HepG2 (cell line): Measurements from ENCODE around the gene VCPKMT. TPM values are rescaled to one million over a fixed set of nuclear protein-coding genes. Genes with fewer than 3 reads are reported as not detected.

Experiments used
- ATAC-seq: fragments of 200-7000 bp; cut with Tn5 transposase; 3 replicates; pipeline ENCODE4 v1.9.1; 2020; ENCODE audit warnings: mild to moderate bottlenecking, moderate library complexity
- BruUV-seq: library from RNA; stranded (reverse); fragments of 400-500 nt; replicated peaks from 2 replicates; lab custom pipeline; 2021; lab: Mats Ljungman, UMichigan
- CTCF ChIA-PET: fragments of 300-600 bp; formaldehyde crosslinking; extraction: SDS; loops from one replicate; lab custom pipeline; 2021; ENCODE audit warnings: low total read pairs, inconsistent platforms, low intra/inter-chr PET ratio; lab: Yijun Ruan, JAX
- POLR2A ChIA-PET: fragments of 350-600 bp; sonication (Branson Sonifier 250); formaldehyde crosslinking; loops from one replicate; lab custom pipeline; 2020; ENCODE audit warnings: antibody characterized with exemption, inconsistent platforms; lab: Yijun Ruan, JAX
- DNase-seq: peaks from one replicate; pipeline ENCODE4 v3.0.0-alpha.2; 2015; ENCODE audit warnings: low spot score
- FAIRE-seq: peaks from 3 replicates; lab custom pipeline; 2011; peaks lifted over from hg19 to GRCh38; lab: Jason Lieb, UNC
- H2AFZ ChIP-seq: one replicate; pipeline ENCODE4 v1.6.1; 2011; ENCODE audit warnings: low read length, inconsistent platforms
- H3K27ac ChIP-seq: fragments of 300-600 bp; 3 replicates; pipeline ENCODE4 v1.8.0; 2011; ENCODE audit warnings: mixed run types, mild to moderate bottlenecking, mixed read lengths, low read length, inconsistent platforms; ENCODE audit not compliant: insufficient read depth; ENCODE audit errors: extremely low read length
- H3K27me3 ChIP-seq, 2 experiments: fragments of 200-600 bp in 1 of 2; 2 replicates in 1 of 2; 3 replicates in 1 of 2; pipeline versions ENCODE4 v1.6.0 to v1.8.0; 2011; ENCODE audit warnings: low read length in 2 of 2, mild to moderate bottlenecking in 2 of 2, moderate library complexity in 2 of 2, inconsistent platforms in 1 of 2; ENCODE audit not compliant: insufficient read depth in 2 of 2, control insufficient read depth in 1 of 2
- H3K36me3 ChIP-seq, 2 experiments: fragments of 200-600 bp in 1 of 2; replicated peaks in 1 of 2; 2 replicates in 1 of 2; 3 replicates in 1 of 2; pipeline versions ENCODE4 v1.5.1 to v1.8.0; 2011; ENCODE audit warnings: low read length in 2 of 2, inconsistent platforms in 1 of 2; ENCODE audit not compliant: insufficient read depth in 2 of 2, control insufficient read depth in 1 of 2
- H3K4me1 ChIP-seq: 2 replicates; pipeline ENCODE4 v1.5.1; 2012; ENCODE audit warnings: low read length, inconsistent platforms; ENCODE audit not compliant: insufficient read depth
- H3K4me2 ChIP-seq: 2 replicates; pipeline ENCODE4 v1.6.0; 2011; ENCODE audit warnings: low read depth, low read length, inconsistent platforms
- H3K4me3 ChIP-seq, 3 experiments: fragments of 200-600 bp in 1 of 3; sonication (generic), shearing (Covaris generic) in 1 of 3; replicated peaks in 1 of 3; 2 replicates each; pipeline ENCODE4 v1.5.1; 2011 to 2016; ENCODE audit warnings: low read length in 3 of 3, inconsistent platforms in 2 of 3, low read depth in 2 of 3, mild to moderate bottlenecking in 2 of 3, control low read depth in 1 of 3, mixed read lengths in 1 of 3; ENCODE audit not compliant: insufficient read depth in 1 of 3
- H3K79me2 ChIP-seq: one replicate; pipeline ENCODE4 v1.6.1; 2011; ENCODE audit warnings: low read length, inconsistent platforms; ENCODE audit not compliant: insufficient read depth
- H3K9ac ChIP-seq: 2 replicates; pipeline ENCODE4 v1.6.0; 2011; ENCODE audit warnings: mild to moderate bottlenecking, low read depth, low read length, inconsistent platforms; ENCODE audit not compliant: insufficient read depth
- H3K9me3 ChIP-seq: 2 replicates; pipeline ENCODE4 v1.5.1; 2012; ENCODE audit warnings: mild to moderate bottlenecking, low read length
- H4K20me1 ChIP-seq: 2 replicates; pipeline ENCODE4 v1.6.0; 2011; ENCODE audit warnings: inconsistent platforms, mild to moderate bottlenecking, low read length, moderate library complexity; ENCODE audit not compliant: insufficient read depth
- CENPBD1 ChIP-seq: sonication (generic); formaldehyde crosslinking; IDR thresholded peaks from 2 replicates; pipeline ENCODE4 v1.8.0; 2022; ENCODE audit warnings: missing genetic modification reagents, low read depth, mild to moderate bottlenecking, borderline replicate concordance
- CREB1 ChIP-seq, 2 experiments: fragments of 450-650 bp in 1 of 2; IDR thresholded peaks; 2 replicates each; pipeline ENCODE4 v1.6.1; 2016 to 2017; ENCODE audit warnings: control low read depth in 1 of 2, mild to moderate bottlenecking in 1 of 2, missing compliant biosample characterization in 1 of 2, missing genetic modification characterization in 1 of 2
- RBFOX2 ChIP-seq: fragments of 200-400 bp; formaldehyde crosslinking; IDR thresholded peaks from 2 replicates; pipeline ENCODE4 v1.6.1; 2017; ENCODE audit warnings: low read depth, mild to moderate bottlenecking, low read length
- TIGD3 ChIP-seq: sonication (generic); formaldehyde crosslinking; IDR thresholded peaks from 2 replicates; pipeline ENCODE4 v1.5.1; 2020; ENCODE audit warnings: mild to moderate bottlenecking, missing genetic modification reagents, borderline replicate concordance
- ZBTB33 ChIP-seq: sonication (generic); formaldehyde crosslinking; IDR thresholded peaks from 2 replicates; pipeline ENCODE4 v1.4.0; 2020; ENCODE audit warnings: missing genetic modification reagents
- WGBS: methylation state at CpG from one replicate; pipeline ENCODE4 v1.1.6; 2017; ENCODE audit warnings: low lambda C conversion rate; 5-methylcytosine and 5-hydroxymethylcytosine counted together
- in situ Hi-C: cut with HindIII; loops from 2 replicates; pipeline ENCODE4 v1.10.0; 2017; ENCODE audit warnings: low pct_unique_long_range_greater_than_20kb; ENCODE audit not compliant: extremely low pct_ligation_motif_present
- intact Hi-C: fragments of 100-400 bp; cut with micrococcal nuclease; formaldehyde crosslinking; loops from one replicate; pipeline ENCODE4 v1.10.0; 2022; ENCODE audit not compliant: unreplicated experiment
- polyA plus RNA-seq, 8 experiments: library from polyadenylated mRNA; depleted of rRNA in 3 of 8; stranded (reverse) in 7 of 8; unstranded in 1 of 8; fragments of >200 nt; fragmentation: Illumina TruSeq in 4 of 8; extraction: Trizol in 4 of 8; gene quantifications; 2 replicates each; pipeline versions ENCODE4 v1.2.1 to v1.2.3, GENCODE V29; 2011 to 2016; ENCODE audit warnings: low read depth in 4 of 8, missing spikeins in 1 of 8, mixed read lengths in 1 of 8; ENCODE audit not compliant: insufficient read depth in 1 of 8
- total RNA-seq, 5 experiments: library from RNA; depleted of rRNA; stranded (reverse); fragments of >200 nt; fragmentation: Illumina TruSeq; extraction: Trizol; gene quantifications; 2 replicates each; pipeline ENCODE4 v1.2.3, GENCODE V29; 2016; ENCODE audit warnings: low read depth in 1 of 5

The VCPKMT gene
- total and polyA plus RNA-seq, 2 of the 13 experiments (the other 11 are each of a cell fraction or from before 2014, with no cell fraction given): 3.9 to 5.4 TPM

- no peak for TF ChIP-seq TIGD3 (CRISPR knock-in tag)
These were observed 20.5 kb downstream of the VCPKMT start (continued) for GRCh38 chr14:50095895-50096294.

GRCh38 chr14:50094056-50094755 lies 22.2 kb downstream of the VCPKMT start:
- peaks cover 2 to 3% of the 10 kb centered on the region in 2 experiments; a peak in 1 of 5 replicates for H3K27me3 ChIP-seq
- ATAC-seq: 0 out of 3 replicates have a peak, but pooled peaks have one; percentile 26
- no peak for TF ChIP-seq CENPBD1 (CRISPR knock-in tag)
- no peak for TF ChIP-seq ZBTB33 (CRISPR knock-in tag)
- no peak for TF ChIP-seq CREB1 (IDR thresholded peaks at IDR 0.05)
- TF ChIP-seq CREB1 (CRISPR knock-in tag; IDR thresholded peaks at IDR 0.05): no peak
- TF ChIP-seq RBFOX2: no peak
- no peak overlapping the region for H2AFZ ChIP-seq
- H3K4me1 ChIP-seq: peaks cover 9% of the 10 kb centered on the region
- H3K27ac ChIP-seq: no peak overlapping the region
- H3K9me3 ChIP-seq: no peaks in the 10 kb centered on the region
- no TSS peak for BruUV-seq
- ChIA-PET CTCF (no interaction called here), POLR2A (no interaction called here)
- H4K20me1 ChIP-seq: no peaks in the 10 kb centered on the region
- no peak for FAIRE-seq
- in situ Hi-C loops: no loop called here
- no peak for DNase-seq
- 85% methylated on average over 11 of the region's 11 CpGs for WGBS
- no peak overlapping the region for H3K4me3 ChIP-seq
- no peaks in the 10 kb centered on the region for H3K79me2 ChIP-seq
- intact Hi-C loops: no loop called here
- H3K4me2 ChIP-seq: no peak overlapping the region
- no peaks in the 10 kb centered on the region for H3K36me3 ChIP-seq
- no peak overlapping the region for H3K9ac ChIP-seq
